Progenitor cell of endocrine pancreas (in vitro differentiated cells): ENCODE data around the gene CNOT6L. TPM values are rescaled to one million over a fixed set of nuclear protein-coding genes. Genes with fewer than 3 reads are reported as not detected.

Source experiments
- DNase-seq: peaks from one replicate; pipeline ENCODE4 v3.0.0; 2021; ENCODE audit warnings: low spot score; ENCODE audit not compliant: unreplicated experiment
- H3K27ac Mint-ChIP-seq: 2 replicates; pipeline ENCODE4 v1.8.0; 2021; ENCODE audit warnings: mild to moderate bottlenecking, moderate library complexity, mixed read lengths
- H3K27me3 Mint-ChIP-seq: 2 replicates; pipeline ENCODE4 v1.8.0; 2021; ENCODE audit warnings: mixed read lengths
- H3K36me3 Mint-ChIP-seq: 2 replicates; pipeline ENCODE4 v1.8.0; 2022; ENCODE audit warnings: mixed read lengths; ENCODE audit not compliant: insufficient read depth
- H3K4me1 Mint-ChIP-seq: 2 replicates; pipeline ENCODE4 v1.8.0; 2021; ENCODE audit warnings: low read depth, mixed read lengths
- H3K4me3 Mint-ChIP-seq: 2 replicates; pipeline ENCODE4 v1.8.0; 2021; ENCODE audit warnings: low read depth, mild to moderate bottlenecking, moderate library complexity, mixed read lengths
- H3K9me3 Mint-ChIP-seq: 2 replicates; pipeline ENCODE4 v1.8.0; 2021; ENCODE audit warnings: low read depth, mixed read lengths
- CTCF ChIP-seq: fragments of 200-600 bp; sonication (generic); IDR thresholded peaks from one replicate; pipeline ENCODE4 v1.5.0; 2021; ENCODE audit warnings: antibody characterized with exemption, mild to moderate bottlenecking; ENCODE audit not compliant: unreplicated experiment
- total RNA-seq: library from RNA; stranded (reverse); gene quantifications from 2 replicates; pipeline ENCODE4 v1.2.1, GENCODE V29; 2021

The CNOT6L gene
- total RNA-seq, 1 donor from 2014 or later = 39.7 TPM

GRCh38 chr4:77848508-77848907 is 29.3 kb upstream of the CNOT6L start:
- Mint-ChIP-seq H3K4me3 (no peak overlapping the region), H3K4me1 (peaks cover under 1% of the 10 kb centered on the region), H3K27me3 (no peaks in the 10 kb centered on the region), H3K36me3 (no peaks in the 10 kb centered on the region), H3K27ac (no peak overlapping the region), H3K9me3 (no peaks in the 10 kb centered on the region)
- DNase-seq = no peak
- TF ChIP-seq CTCF = no peak

DNA sequence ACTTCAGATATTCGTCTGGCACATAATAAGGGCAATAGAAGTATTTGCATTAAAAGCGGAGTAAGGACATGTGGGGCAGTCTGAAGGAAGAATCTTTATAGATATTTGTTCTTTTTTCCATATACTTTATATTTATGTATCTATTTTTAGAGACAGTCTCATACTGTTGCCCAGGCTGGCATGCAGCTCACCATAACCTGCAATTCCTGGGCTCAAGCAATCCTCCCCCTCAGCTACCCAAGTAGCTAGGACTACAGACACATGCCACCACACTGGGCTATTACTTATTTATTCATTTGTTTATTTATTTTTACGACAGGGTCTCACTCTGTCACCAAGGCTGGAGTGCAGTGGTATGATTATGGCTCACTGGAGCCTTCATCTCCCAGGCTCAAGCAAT is 26.8 kb upstream of the CNOT6L start:
- Mint-ChIP-seq H3K36me3 (no peaks in the 10 kb centered on the region), H3K4me3 (no peak overlapping the region), H3K4me1 (peaks cover 8% of the 10 kb centered on the region), H3K9me3 (no peaks in the 10 kb centered on the region), H3K27ac (no peak overlapping the region), H3K27me3 (no peaks in the 10 kb centered on the region)
- DNase-seq = no peak
- no peak for TF ChIP-seq CTCF

DNA sequence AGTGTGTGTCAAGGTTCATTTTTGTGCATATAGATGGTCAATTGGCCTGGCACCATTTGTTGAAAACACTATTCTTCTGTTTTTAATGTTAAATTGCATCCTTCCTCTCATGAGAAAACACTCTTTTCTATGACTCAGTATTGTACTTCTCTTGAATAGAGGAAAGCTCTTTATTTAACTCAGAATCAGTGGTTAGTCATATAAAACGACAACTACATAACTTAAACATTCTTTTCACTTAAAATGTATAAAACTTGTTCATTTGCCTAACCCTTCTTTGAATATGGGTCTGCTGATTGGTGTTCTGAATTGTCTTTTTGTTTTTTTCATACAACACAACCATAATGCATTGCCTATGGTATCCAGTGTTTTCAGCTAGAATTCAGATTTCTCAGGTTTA is 26.2 kb upstream of the CNOT6L start:
- Mint-ChIP-seq H3K27ac (no peak overlapping the region), H3K4me3 (no peak overlapping the region), H3K27me3 (no peaks in the 10 kb centered on the region), H3K4me1 (peaks cover 8% of the 10 kb centered on the region), H3K36me3 (no peaks in the 10 kb centered on the region), H3K9me3 (no peaks in the 10 kb centered on the region)
- no peak for TF ChIP-seq CTCF
- no peak for DNase-seq

DNA sequence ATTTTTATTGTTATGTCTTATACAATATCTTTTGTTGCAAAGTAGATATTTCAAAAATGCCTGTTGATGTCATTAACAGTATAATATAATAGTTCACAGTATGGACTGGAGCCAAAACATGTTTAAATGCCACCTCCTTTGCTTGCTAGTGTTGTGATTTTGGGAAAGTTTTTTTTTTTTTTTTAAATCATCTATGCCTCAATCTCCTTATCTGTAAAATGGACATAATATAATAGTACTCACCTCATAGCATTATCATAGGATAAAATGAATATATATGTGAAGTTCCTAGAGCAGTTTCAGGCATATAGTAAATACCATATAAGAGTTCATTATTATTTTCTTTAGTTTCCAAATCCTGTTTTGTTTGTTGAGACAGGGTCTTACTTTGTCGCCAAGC is 25.2 kb upstream of the CNOT6L start:
- Mint-ChIP-seq H3K4me1 (peaks cover 10% of the 10 kb centered on the region), H3K27ac (no peak overlapping the region), H3K9me3 (no peaks in the 10 kb centered on the region), H3K36me3 (no peaks in the 10 kb centered on the region), H3K27me3 (no peaks in the 10 kb centered on the region), H3K4me3 (no peak overlapping the region)
- no peak for TF ChIP-seq CTCF
- DNase-seq = no peak

GRCh38 chr4:77843628-77844027 is 24.5 kb upstream of the CNOT6L start:
- no peaks in the 10 kb centered on the region for H3K9me3 Mint-ChIP-seq
- DNase-seq = no peak
- H3K27me3 Mint-ChIP-seq = no peaks in the 10 kb centered on the region
- no peak for TF ChIP-seq CTCF
- H3K4me3 Mint-ChIP-seq = no peak overlapping the region
- H3K27ac Mint-ChIP-seq = no peak overlapping the region
- no peaks in the 10 kb centered on the region for H3K36me3 Mint-ChIP-seq
- peaks cover 10% of the 10 kb centered on the region for H3K4me1 Mint-ChIP-seq
